Smooth muscle cell (in vitro differentiated cells): ENCODE data around the gene CLEC18A. TPM values are rescaled to one million over a fixed set of nuclear protein-coding genes. Genes with fewer than 3 reads are reported as not detected.
"Not testable (repeated sequence)": the region's sequence is repeated elsewhere in the genome, so short reads cannot be mapped to it uniquely, and the experiment has no call there.

Source experiments
- DNase-seq: peaks from one replicate; lab custom pipeline; 2025; ENCODE audit not compliant: unreplicated experiment; lab: John Stamatoyannopoulos, UW
- H2AFZ ChIP-seq: fragments of 200-600 bp; sonication (generic); 2 replicates; pipeline ENCODE4 v1.6.0; 2016; ENCODE audit warnings: antibody characterized with exemption, low read depth, mild to moderate bottlenecking
- H3F3A ChIP-seq: fragments of 200-600 bp; sonication (generic); 2 replicates; pipeline ENCODE4 v1.6.0; 2017; ENCODE audit warnings: antibody characterized with exemption, low read depth
- H3K27ac ChIP-seq: fragments of 200-600 bp; sonication (generic); 2 replicates; pipeline ENCODE4 v1.5.1; 2016; ENCODE audit warnings: low read depth, mild to moderate bottlenecking
- H3K27me3 ChIP-seq: fragments of 200-600 bp; sonication (generic); 2 replicates; pipeline ENCODE4 v1.6.1; 2016; ENCODE audit warnings: low read depth, mild to moderate bottlenecking
- H3K36me3 ChIP-seq: fragments of 200-600 bp; sonication (generic); 2 replicates; pipeline ENCODE4 v1.5.1; 2016; ENCODE audit warnings: low read depth
- H3K4me1 ChIP-seq: fragments of 200-600 bp; sonication (generic); 2 replicates; pipeline ENCODE4 v1.5.1; 2016; ENCODE audit warnings: low read depth
- H3K4me2 ChIP-seq: fragments of 200-600 bp; sonication (generic); 2 replicates; pipeline ENCODE4 v1.6.0; 2016; ENCODE audit warnings: mild to moderate bottlenecking
- H3K4me3 ChIP-seq: fragments of 200-600 bp; sonication (generic); 2 replicates; pipeline ENCODE4 v1.5.1; 2016; ENCODE audit warnings: mild to moderate bottlenecking
- H3K79me2 ChIP-seq: fragments of 200-600 bp; sonication (generic); 2 replicates; pipeline ENCODE4 v1.6.0; 2016; ENCODE audit warnings: low read depth, mild to moderate bottlenecking
- H3K9ac ChIP-seq: fragments of 200-600 bp; sonication (generic); 2 replicates; pipeline ENCODE4 v1.6.0; 2016; ENCODE audit warnings: low read depth
- H3K9me3 ChIP-seq: fragments of 200-600 bp; sonication (generic); replicated peaks from 2 replicates; pipeline ENCODE4 v1.5.1; 2016; ENCODE audit warnings: low read depth
- H4K20me1 ChIP-seq: fragments of 200-600 bp; sonication (generic); 2 replicates; pipeline ENCODE4 v1.6.0; 2016; ENCODE audit warnings: low read depth
- WGBS: methylation state at CpG from one replicate; pipeline ENCODE4 v1.1.7; 2016; ENCODE audit warnings: low lambda C conversion rate; 5-methylcytosine and 5-hydroxymethylcytosine counted together
- microRNA counts: library from miRNA; unstranded; fragments of <30 nt; microRNA quantifications from one replicate; lab custom pipeline; 2016
- microRNA-seq: library from miRNA; unstranded; fragments of <30 nt; microRNA quantifications from one replicate; pipeline ENCODE4, GENCODE V29; 2016; ENCODE audit warnings: borderline number of aligned reads
- polyA plus RNA-seq: library from polyadenylated mRNA; unstranded; fragments of >200 nt; fragmentation: Nextera tagmentation; extraction: Ambion mirVana; gene quantifications from 2 replicates; pipeline ENCODE4 v1.2.1, GENCODE V29; 2016
- small RNA-seq: library from RNA; depleted of rRNA; stranded (forward); fragments of <200 nt; gene quantifications from one replicate; pipeline ENCODE3, GENCODE V24; 2014
- total RNA-seq: library from RNA; depleted of rRNA; stranded (reverse); fragments of >200 nt; gene quantifications from 2 replicates; pipeline ENCODE4 v1.2.3, GENCODE V29; 2014

CLEC18A gene
- total and polyA plus RNA-seq, 2 experiments from 2014 or later, result 0.45 to 1.6 TPM

DNA sequence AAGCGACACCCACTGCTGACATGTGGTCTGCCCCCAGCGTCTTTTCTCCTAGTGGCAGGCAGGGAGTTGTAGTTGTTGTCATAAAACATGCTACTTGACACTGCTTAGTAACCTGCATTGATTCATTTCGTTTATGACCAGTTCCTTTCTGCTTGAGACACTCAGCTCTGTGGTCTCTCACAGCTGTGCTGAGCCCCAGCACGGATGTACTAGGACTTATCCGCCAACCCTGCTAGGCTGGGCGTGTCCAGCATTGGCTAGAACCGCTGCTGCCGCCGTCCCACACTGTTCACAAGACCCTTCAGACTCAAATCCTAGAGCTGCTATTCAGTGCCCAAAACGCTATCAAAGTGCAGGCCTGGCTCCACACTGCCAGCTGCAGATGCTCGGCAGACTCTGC lies 60.0 kb downstream of the CLEC18A start:
- WGBS, result 93% methylated on average over 11 of the region's 11 CpGs
- peaks cover 13% of the 10 kb centered on the region for H4K20me1 ChIP-seq
- not testable (repeated sequence) for H3K4me3 ChIP-seq, H3K27ac ChIP-seq, H3F3A ChIP-seq, H2AFZ ChIP-seq, H3K4me2 ChIP-seq, H3K9ac ChIP-seq, H3K36me3 ChIP-seq, H3K9me3 ChIP-seq, DNase-seq, H3K27me3 ChIP-seq, H3K4me1 ChIP-seq, H3K79me2 ChIP-seq

DNA sequence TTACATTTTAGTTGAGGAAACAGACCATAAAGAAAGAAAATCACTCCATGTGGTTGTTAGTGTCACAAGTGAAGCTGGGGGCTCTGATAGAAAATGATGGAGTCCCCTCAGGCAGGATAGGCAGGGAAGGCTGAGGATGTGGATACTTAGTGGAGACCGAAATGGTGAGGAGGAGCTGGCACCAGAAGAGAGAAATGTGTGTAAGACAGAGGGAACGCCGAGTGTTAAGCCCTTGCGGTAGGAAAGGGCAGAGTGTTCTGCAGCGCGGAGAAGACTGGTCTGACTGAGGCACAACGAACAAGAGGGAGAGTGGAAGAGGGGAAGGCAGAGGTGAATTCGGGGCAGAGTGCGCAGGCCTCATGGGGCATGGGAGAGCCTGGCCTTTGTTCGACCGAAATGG lies 61.2 kb downstream of the CLEC18A start:
- not testable (repeated sequence) for H3K27me3 ChIP-seq, H3F3A ChIP-seq, H3K36me3 ChIP-seq, H2AFZ ChIP-seq, H3K27ac ChIP-seq, H3K79me2 ChIP-seq, H3K4me2 ChIP-seq, H3K4me1 ChIP-seq, DNase-seq, H3K9ac ChIP-seq, H3K9me3 ChIP-seq, H3K4me3 ChIP-seq
- WGBS, result 97% methylated on average over 11 of the region's 11 CpGs
- H4K20me1 ChIP-seq, result peaks cover 13% of the 10 kb centered on the region

DNA sequence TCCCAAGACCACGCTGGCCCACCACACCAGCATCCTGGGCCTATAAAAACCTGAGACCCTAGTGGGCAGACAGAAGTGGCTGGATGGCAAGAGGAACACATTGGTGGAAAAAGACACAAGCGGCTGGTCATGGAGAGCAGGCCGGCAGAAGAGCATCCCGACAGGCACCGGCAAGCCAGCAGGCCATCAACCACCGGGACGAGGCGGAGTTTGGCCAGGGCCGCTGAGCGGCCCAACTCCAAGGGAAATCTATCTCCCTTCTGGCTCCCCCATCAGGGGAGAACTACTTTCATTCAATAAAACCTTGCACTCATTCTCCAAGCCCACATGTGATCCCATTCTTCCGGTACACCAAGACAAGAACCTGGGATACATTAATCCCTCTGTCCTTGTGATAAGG lies 61.8 kb downstream of the CLEC18A start:
- peaks cover 10% of the 10 kb centered on the region for H3F3A ChIP-seq
- not testable (repeated sequence) for H3K4me1 ChIP-seq, H3K27ac ChIP-seq, H3K79me2 ChIP-seq, H3K4me2 ChIP-seq, H3K4me3 ChIP-seq, H3K27me3 ChIP-seq, DNase-seq, H2AFZ ChIP-seq, H3K36me3 ChIP-seq, H3K9me3 ChIP-seq, H3K9ac ChIP-seq
- WGBS, result 95% methylated on average over 11 of the region's 11 CpGs
- peaks cover 13% of the 10 kb centered on the region for H4K20me1 ChIP-seq

MicroRNA genes within 50 kb of the gene (microRNA counts, 767-probe panel; counts per million panel counts)
- 183 counts per million for microRNA hsa-miR-140-3p (lab: Ali Mortazavi, UCI)
- 183 counts per million for microRNA hsa-miR-140-5p (lab: Ali Mortazavi, UCI)

Small RNAs within 50 kb of the gene (microRNA-seq; reads per million reads assigned to microRNA genes)
- 1,741 reads per million, percentile 83 among the genes with 10 or more reads in this experiment for gene MIR140

Small RNAs within 50 kb of the gene (small RNA-seq; reads per million reads assigned to genes)
- gene AC026468.1, result not detected
- 32.6 reads per million, percentile 94 among the genes with 10 or more reads in this experiment for gene MIR140

Other genes with a start within 250 kb of the CLEC18A start
- gene NQO1, start 224.8 kb upstream of the CLEC18A start, total RNA-seq, result 109 and 121 TPM in 2 replicates
- 129 and 175 TPM in 2 replicates for gene NQO1, start 224.8 kb upstream of the CLEC18A start, polyA plus RNA-seq
- 12.7 and 24.2 TPM in 2 replicates for gene NOB1, start 196.4 kb upstream of the CLEC18A start, total RNA-seq
- 20.6 and 22.7 TPM in 2 replicates for gene NOB1, start 196.4 kb upstream of the CLEC18A start, polyA plus RNA-seq
- 7.8 and 17.1 TPM in 2 replicates for gene WWP2, start 189.0 kb upstream of the CLEC18A start, total RNA-seq
- gene WWP2, start 189.0 kb upstream of the CLEC18A start, polyA plus RNA-seq, result 9.0 and 12.9 TPM in 2 replicates
- 11.2 and 12.5 TPM in 2 replicates for gene PDPR, start 163.0 kb downstream of the CLEC18A start, total RNA-seq
- gene PDPR, start 163.0 kb downstream of the CLEC18A start, polyA plus RNA-seq, result 4.7 and 5.7 TPM in 2 replicates
- gene CLEC18C, start 222.5 kb downstream of the CLEC18A start, total RNA-seq, result 0.99 TPM in 1 of 2 replicates, not detected in the other
- gene CLEC18C, start 222.5 kb downstream of the CLEC18A start, polyA plus RNA-seq, result 0.95 and 1.3 TPM in 2 replicates